WERI-Rb-1 (cell line): ENCODE measurements around the gene ATN1.

Experiments
- DNase-seq: peaks from one replicate; pipeline ENCODE4 v3.0.0-alpha.2; 2020
- H3K27ac ChIP-seq: fragments of 250-450 bp; sonication (Bioruptor Pico); 2 replicates; pipeline ENCODE4 v1.5.1; 2020; ENCODE audit warnings: mild to moderate bottlenecking, moderate library complexity
- H3K27me3 ChIP-seq: fragments of 250-450 bp; sonication (Bioruptor Pico); 2 replicates; pipeline ENCODE4 v1.5.1; 2021; ENCODE audit warnings: mild to moderate bottlenecking, low read depth, moderate library complexity; ENCODE audit not compliant: insufficient read depth, severe bottlenecking
- H3K36me3 ChIP-seq: fragments of 250-450 bp; sonication (Bioruptor Pico); 2 replicates; pipeline ENCODE4 v1.5.1; 2020; ENCODE audit warnings: mild to moderate bottlenecking, moderate library complexity
- H3K4me3 ChIP-seq: 2 replicates; pipeline ENCODE4 v1.5.1; 2011; ENCODE audit warnings: low read depth, mild to moderate bottlenecking, control low read depth, low read length
- H3K9me3 ChIP-seq: fragments of 250-450 bp; sonication (Bioruptor Pico); 2 replicates; pipeline ENCODE4 v1.5.1; 2021; ENCODE audit warnings: mild to moderate bottlenecking, moderate library complexity; ENCODE audit not compliant: severe bottlenecking
- CTCF ChIP-seq: IDR thresholded peaks from 2 replicates; pipeline ENCODE4 v1.5.1; 2011; ENCODE audit warnings: low read depth, mild to moderate bottlenecking, control low read depth, inconsistent platforms, low read length

ATN1 gene

GRCh38 chr12:6961695-6962284 is 34.0 kb downstream of the ATN1 start:
- Histone ChIP-seq H3K27ac (peak overlapping the region; percentile 76), H3K36me3 (peaks cover 30% of the 10 kb centered on the region), H3K9me3 (no peaks in the 10 kb centered on the region), H3K27me3 (no peaks in the 10 kb centered on the region), H3K4me3 (peak overlapping the region; percentile 20)
- DNase-seq = peak; percentile 84
- peak; percentile 69 for TF ChIP-seq CTCF

GRCh38 chr12:6962285-6963015 is 34.7 kb downstream of the ATN1 start:
- Histone ChIP-seq H3K27me3 (no peaks in the 10 kb centered on the region), H3K36me3 (peaks cover 36% of the 10 kb centered on the region), H3K9me3 (no peaks in the 10 kb centered on the region), H3K27ac (peak overlapping the region; percentile 76), H3K4me3 (peak overlapping the region; percentile 20; the same call in 1 of the 2 replicates)
- no peak for TF ChIP-seq CTCF
- DNase-seq = no peak

- H3K9me3 ChIP-seq = no peaks in the 10 kb centered on the region
- H3K27me3 ChIP-seq = no peaks in the 10 kb centered on the region
- no peak overlapping the region for H3K4me3 ChIP-seq
- DNase-seq = no peak
- H3K27ac ChIP-seq = peak overlapping the region; percentile 76
- TF ChIP-seq CTCF = no peak
- peaks cover 43% of the 10 kb centered on the region for H3K36me3 ChIP-seq
Observed at GRCh38 chr12:6963016-6963731, 35.4 kb downstream of the ATN1 start.

DNA sequence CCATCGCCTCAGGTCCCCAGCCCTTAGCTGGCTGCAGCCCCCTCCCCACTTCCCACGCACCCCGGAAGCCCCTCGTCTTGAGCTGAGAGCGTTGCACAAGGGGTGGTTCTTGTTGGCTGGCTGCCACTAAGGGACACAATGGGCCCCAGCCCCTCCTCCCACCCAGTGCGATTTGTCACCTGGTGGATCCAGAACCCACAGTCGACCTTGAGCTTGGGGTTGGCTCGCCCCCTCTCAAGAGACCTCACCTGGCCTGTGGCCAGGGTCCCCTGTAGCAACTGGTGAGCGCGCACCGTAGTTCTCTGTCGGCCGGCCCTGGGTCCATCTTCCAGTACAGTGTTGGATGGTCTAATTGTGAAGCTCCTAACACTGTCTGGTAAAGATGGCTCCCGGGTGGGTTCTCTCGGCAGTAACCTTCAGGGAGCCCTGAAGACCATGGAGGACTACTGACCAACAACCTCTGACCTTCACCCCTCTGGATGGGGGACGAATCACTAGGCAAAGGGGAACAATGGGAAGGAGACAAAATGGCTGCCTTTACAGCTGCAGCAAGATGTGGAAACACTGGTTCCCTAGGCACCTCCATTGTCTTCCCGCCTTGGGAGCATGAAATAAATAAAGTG is 36.1 kb downstream of the ATN1 start:
- Histone ChIP-seq H3K27ac (peak overlapping the region; percentile 76), H3K4me3 (no peak overlapping the region), H3K36me3 (peaks cover 51% of the 10 kb centered on the region), H3K27me3 (no peaks in the 10 kb centered on the region), H3K9me3 (no peaks in the 10 kb centered on the region)
- TF ChIP-seq CTCF = no peak
- no peak for DNase-seq

GRCh38 chr12:6964605-6965025 is 36.9 kb downstream of the ATN1 start:
- H3K36me3 ChIP-seq = peaks cover 56% of the 10 kb centered on the region
- no peaks in the 10 kb centered on the region for H3K9me3 ChIP-seq
- no peak overlapping the region for H3K4me3 ChIP-seq
- peak overlapping the region; percentile 76 for H3K27ac ChIP-seq
- no peak for TF ChIP-seq CTCF
- no peaks in the 10 kb centered on the region for H3K27me3 ChIP-seq
- no peak for DNase-seq
